GM12875 (cell line): ENCODE data around the gene CCDC30.

Source experiments
- H3K4me3 ChIP-seq: one replicate; pipeline ENCODE4 v1.5.1; 2011; ENCODE audit warnings: low read depth, low read length, control low read depth
- TF ChIP-seq, protein P1 (sequence below): IDR thresholded peaks from 2 replicates; pipeline ENCODE4 v1.5.1; 2011; ENCODE audit warnings: low read depth, mild to moderate bottlenecking, control low read depth, inconsistent platforms, low read length, moderate library complexity, borderline replicate concordance; ENCODE audit not compliant: insufficient read depth

Gene CCDC30

DNA sequence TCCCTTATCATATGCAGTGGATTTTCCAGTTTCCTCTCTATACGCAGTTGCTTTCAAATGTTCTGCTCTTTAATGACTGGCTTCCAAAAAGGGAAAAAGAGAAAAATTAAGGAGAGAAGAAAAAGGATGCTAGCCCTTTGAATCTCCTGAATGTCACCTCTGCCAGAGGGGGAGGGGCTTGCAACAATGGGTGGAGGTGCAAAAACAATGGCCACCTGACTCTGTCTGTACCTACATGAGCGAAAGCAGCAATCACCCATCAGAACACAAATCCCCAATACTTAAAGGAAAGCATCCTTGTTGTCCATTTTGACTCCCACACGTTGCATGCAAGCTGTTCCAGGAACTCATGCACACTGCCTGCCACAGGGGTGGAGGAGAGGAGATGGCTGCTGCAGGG lies 61.2 kb downstream of the CCDC30 start:
- H3K4me3 ChIP-seq = no peak overlapping the region
- TF ChIP-seq, protein P1, sequence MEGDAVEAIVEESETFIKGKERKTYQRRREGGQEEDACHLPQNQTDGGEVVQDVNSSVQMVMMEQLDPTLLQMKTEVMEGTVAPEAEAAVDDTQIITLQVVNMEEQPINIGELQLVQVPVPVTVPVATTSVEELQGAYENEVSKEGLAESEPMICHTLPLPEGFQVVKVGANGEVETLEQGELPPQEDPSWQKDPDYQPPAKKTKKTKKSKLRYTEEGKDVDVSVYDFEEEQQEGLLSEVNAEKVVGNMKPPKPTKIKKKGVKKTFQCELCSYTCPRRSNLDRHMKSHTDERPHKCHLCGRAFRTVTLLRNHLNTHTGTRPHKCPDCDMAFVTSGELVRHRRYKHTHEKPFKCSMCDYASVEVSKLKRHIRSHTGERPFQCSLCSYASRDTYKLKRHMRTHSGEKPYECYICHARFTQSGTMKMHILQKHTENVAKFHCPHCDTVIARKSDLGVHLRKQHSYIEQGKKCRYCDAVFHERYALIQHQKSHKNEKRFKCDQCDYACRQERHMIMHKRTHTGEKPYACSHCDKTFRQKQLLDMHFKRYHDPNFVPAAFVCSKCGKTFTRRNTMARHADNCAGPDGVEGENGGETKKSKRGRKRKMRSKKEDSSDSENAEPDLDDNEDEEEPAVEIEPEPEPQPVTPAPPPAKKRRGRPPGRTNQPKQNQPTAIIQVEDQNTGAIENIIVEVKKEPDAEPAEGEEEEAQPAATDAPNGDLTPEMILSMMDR = no peak

DNA sequence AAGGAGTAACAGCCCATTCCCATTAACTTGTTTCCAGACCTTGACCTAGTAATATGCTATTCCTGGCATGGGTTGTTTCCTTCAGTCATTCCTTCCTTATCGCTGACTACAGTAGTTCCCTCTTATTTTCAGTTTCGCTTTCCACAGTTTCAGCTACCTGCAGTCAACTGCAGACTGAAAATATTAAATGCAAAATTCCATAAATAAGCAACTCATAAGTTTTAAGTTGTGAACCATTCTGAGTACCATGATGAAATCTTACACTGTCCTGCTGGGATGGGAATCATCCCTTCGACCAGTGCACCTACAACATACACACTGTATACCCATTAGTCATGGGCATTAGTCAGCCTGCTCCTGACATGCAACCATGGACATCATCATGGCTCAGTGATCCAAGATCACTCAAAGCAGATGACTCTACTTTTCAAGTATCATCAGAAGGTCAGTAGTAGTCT lies 66.7 kb downstream of the CCDC30 start:
- no peak overlapping the region for H3K4me3 ChIP-seq
- TF ChIP-seq, protein P1 = no peak

DNA sequence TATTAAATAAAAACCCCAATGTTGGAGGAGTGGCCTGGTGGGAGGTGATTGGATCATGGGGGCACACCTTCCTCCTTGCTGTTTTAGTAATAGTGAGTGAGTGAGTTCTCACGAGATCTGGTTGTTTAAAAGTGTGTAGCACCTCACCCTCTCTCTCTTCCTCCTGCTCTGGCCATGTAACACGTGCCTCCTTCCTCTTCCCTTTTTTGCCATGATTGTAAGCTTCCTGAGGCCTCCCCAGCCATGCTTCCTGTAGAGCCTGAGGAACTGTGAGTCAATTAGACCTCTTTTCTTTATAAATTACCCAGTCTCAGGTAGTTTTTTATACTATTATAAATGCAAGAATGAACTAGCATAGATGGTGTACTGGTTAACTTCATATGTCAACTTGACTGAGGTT lies 68.0 kb downstream of the CCDC30 start:
- TF ChIP-seq, protein P1 = no peak
- H3K4me3 ChIP-seq = no peak overlapping the region

DNA sequence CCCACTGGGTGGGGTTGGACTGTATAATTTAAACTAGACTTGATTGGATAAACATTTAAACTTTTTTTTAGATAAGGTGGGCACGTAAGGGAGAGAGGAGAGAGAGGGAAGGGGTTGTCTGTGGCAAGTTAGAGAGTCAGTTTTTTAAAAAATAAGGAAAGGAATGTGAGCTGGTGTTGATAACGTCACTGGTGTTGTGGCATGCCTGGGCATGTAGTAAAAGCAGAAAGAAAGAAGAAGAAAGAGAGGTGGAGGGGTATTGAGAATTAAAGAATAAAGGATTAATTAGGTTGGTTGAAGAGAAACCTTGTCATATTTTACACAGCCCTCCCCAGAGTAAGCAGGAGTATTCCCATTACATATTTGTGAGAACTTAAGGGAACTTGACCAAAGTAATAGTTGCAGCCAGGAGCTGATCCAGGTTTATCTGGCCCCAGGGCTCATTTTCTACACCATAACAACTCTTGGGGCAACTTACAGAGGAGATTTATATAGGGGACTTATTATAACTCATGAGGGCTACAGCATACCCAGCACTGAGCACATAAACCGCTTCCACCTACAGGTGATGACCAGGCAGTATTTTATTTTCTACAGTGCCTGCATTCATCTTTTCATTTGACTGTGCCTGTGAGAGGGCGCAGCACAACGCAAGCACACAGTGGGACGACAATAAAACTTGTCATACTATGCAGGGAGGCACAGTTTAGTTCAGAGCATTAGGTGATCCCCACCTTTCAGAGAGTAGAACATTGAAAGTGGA lies 70.2 kb downstream of the CCDC30 start:
- TF ChIP-seq, protein P1 = no peak
- H3K4me3 ChIP-seq = no peak overlapping the region

DNA sequence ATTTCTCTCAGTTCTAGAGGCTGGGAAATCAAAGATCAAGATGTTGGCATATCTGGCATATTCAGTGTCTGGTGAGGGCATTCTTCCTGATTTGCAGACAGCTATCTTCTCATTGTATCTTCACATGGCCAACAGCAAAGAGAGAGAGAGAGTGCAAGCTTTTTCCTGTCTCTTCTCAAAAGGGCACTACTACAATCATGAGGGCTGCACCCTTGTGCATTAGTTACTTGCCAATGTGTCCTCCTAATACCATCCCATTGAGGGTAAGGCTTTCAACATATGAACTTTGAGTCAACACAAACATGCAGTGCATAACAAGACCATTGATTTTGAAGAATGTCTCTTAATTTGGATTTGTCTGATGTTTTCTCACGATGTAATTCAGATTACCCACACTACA lies 78.0 kb downstream of the CCDC30 start:
- no peak overlapping the region for H3K4me3 ChIP-seq
- TF ChIP-seq, protein P1 = no peak

DNA sequence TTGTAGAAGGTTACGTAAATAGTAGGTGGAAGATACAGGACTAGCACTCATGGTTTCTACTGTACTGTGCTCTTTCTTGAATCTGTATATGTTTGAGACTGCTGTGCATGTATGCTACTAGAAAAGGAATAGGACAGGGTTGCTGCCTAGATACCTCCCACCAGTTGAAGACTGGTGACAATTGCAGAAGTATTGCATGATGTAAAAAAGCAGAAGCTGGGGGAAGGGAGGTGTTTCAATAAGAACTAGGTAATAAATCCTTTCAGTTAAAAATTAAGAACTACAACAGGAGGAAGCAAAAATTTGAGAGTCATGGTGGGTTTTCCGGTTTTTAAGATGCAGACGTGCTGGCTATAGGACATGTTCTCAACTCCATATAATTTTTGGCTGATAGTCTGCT lies 88.1 kb downstream of the CCDC30 start:
- TF ChIP-seq, protein P1 = no peak
- no peak overlapping the region for H3K4me3 ChIP-seq

DNA sequence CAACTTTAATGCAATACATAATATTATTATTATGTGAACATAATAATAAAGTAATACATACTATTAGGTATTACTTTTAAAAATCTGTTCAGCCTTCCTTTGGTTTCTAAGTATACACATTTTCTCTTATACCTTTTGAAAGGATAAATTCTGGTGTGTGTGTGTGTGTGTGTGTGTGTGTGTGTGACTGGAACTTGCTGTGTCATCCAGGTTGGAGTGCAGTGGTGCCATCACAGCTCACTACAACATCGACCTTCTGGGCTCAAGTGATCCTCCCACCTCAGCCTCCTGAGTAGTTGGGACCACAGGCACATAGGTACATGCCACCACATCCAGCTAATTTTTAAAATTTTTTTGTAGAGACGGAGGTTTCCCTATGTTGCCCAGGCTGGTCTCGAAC lies 88.5 kb downstream of the CCDC30 start:
- H3K4me3 ChIP-seq = no peak overlapping the region
- TF ChIP-seq, protein P1 = no peak
